ENCODE results near the gene RAP2B.

DNA sequence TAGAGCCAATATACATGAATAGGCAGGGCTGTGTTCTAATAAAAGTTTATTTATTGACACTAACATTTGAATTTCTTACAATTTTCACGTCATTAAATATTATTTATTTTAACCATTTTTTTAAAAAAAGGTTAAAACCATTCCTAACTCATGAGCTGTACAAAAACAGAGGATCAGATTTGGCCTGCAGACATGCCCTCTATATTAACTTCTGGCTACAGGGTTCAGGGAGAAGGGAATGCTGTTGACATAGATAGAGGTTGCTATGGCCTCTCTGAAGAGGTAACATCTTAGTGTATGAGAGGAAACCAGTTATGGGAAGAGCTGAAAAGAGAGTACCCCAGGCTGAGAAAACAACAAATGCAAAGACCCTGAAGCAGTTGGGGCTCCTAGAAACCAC is 19.1 kb upstream of the RAP2B start:
- TF ChIP-seq POLR2A (IDR thresholded peaks at IDR 0.05) (no peak), CTCF (IDR thresholded peaks at IDR 0.05) (no peak)
